ENCODE results near the gene BMPER. TPM values are rescaled to one million over a fixed set of nuclear protein-coding genes. Genes with fewer than 3 reads are reported as not detected.

The BMPER gene
- total and polyA plus RNA-seq, 2 donors (not counting 1 experiment from before 2014, with no cell fraction given), result 12.2 to 15.9 TPM

GRCh38 chr7:34162027-34162565, 256.8 kb downstream of the BMPER start:
- Histone ChIP-seq H4K20me1 (ENCODE audit: control insufficient read depth, extremely low read depth, insufficient read depth, low read length) (no peaks in the 10 kb centered on the region), H3K9me3 (ENCODE audit: control insufficient read depth, insufficient read depth, low read depth, low read length) (no peaks in the 10 kb centered on the region), H3K4me3 (replicated peaks in 1 of 4; ENCODE audit: control extremely low read depth in 1 of 4, insufficient read depth in 1 of 4, low read depth in 3 of 4, low read length in 4 of 4) (no peak overlapping the region), H3K27ac (ENCODE audit: insufficient read depth, low read length) (no peak overlapping the region), H2AFZ (ENCODE audit: low read length) (no peak overlapping the region), H3K9ac (ENCODE audit: insufficient read depth, low read length) (no peak overlapping the region), H3K4me2 (ENCODE audit: extremely low read depth, insufficient read depth, low read length) (no peak overlapping the region), H3K79me2 (ENCODE audit: control insufficient read depth, insufficient read depth, low read length) (no peaks in the 10 kb centered on the region), H3K4me1 (ENCODE audit: control insufficient read depth, extremely low read depth, insufficient read depth, low read length) (peaks cover 3% of the 10 kb centered on the region), H3K27me3 (ENCODE audit: control insufficient read depth, insufficient read depth, low read length) (no peaks in the 10 kb centered on the region), H3K36me3 (ENCODE audit: control insufficient read depth, insufficient read depth, low read length) (no peaks in the 10 kb centered on the region)
- DNase-seq (ENCODE audit: low read depth in 2 of 2), result peak in 1 of 2 donors; percentile 47
- TF ChIP-seq CTCF (conservative IDR thresholded peaks at IDR 0.05 in 1 of 2, IDR thresholded peaks at IDR 0.05 in 1 of 2; ENCODE audit: low read depth in 1 of 2, low read length in 2 of 2), result no peak

- Histone ChIP-seq H3K9me3 (ENCODE audit: control insufficient read depth, insufficient read depth, low read depth, low read length) (no peaks in the 10 kb centered on the region), H3K4me1 (ENCODE audit: control insufficient read depth, extremely low read depth, insufficient read depth, low read length) (peaks cover 3% of the 10 kb centered on the region), H4K20me1 (ENCODE audit: control insufficient read depth, extremely low read depth, insufficient read depth, low read length) (no peaks in the 10 kb centered on the region), H2AFZ (ENCODE audit: low read length) (no peak overlapping the region), H3K4me2 (ENCODE audit: extremely low read depth, insufficient read depth, low read length) (no peak overlapping the region), H3K27ac (ENCODE audit: insufficient read depth, low read length) (no peak overlapping the region), H3K4me3 (replicated peaks in 1 of 4; ENCODE audit: control extremely low read depth in 1 of 4, insufficient read depth in 1 of 4, low read depth in 3 of 4, low read length in 4 of 4) (no peak overlapping the region), H3K36me3 (ENCODE audit: control insufficient read depth, insufficient read depth, low read length) (no peaks in the 10 kb centered on the region), H3K79me2 (ENCODE audit: control insufficient read depth, insufficient read depth, low read length) (no peaks in the 10 kb centered on the region), H3K27me3 (ENCODE audit: control insufficient read depth, insufficient read depth, low read length) (no peaks in the 10 kb centered on the region), H3K9ac (ENCODE audit: insufficient read depth, low read length) (no peak overlapping the region)
- TF ChIP-seq CTCF (conservative IDR thresholded peaks at IDR 0.05 in 1 of 2, IDR thresholded peaks at IDR 0.05 in 1 of 2; ENCODE audit: low read depth in 1 of 2, low read length in 2 of 2), result no peak
- TF ChIP-seq EZH2 (IDR thresholded peaks at IDR 0.05; ENCODE audit: low read length, missing control alignments), result no peak
- no peak for DNase-seq (ENCODE audit: low read depth in 2 of 2)
Observed at GRCh38 chr7:34162677-34163076, 257.3 kb downstream of the BMPER start.

- Histone ChIP-seq H3K27me3 (ENCODE audit: control insufficient read depth, insufficient read depth, low read length) (no peaks in the 10 kb centered on the region), H3K36me3 (ENCODE audit: control insufficient read depth, insufficient read depth, low read length) (no peaks in the 10 kb centered on the region), H3K4me2 (ENCODE audit: extremely low read depth, insufficient read depth, low read length) (no peak overlapping the region), H2AFZ (ENCODE audit: low read length) (no peak overlapping the region), H3K4me1 (ENCODE audit: control insufficient read depth, extremely low read depth, insufficient read depth, low read length) (no peaks in the 10 kb centered on the region), H3K4me3 (replicated peaks in 1 of 4; ENCODE audit: control extremely low read depth in 1 of 4, insufficient read depth in 1 of 4, low read depth in 3 of 4, low read length in 4 of 4) (no peak overlapping the region), H3K79me2 (ENCODE audit: control insufficient read depth, insufficient read depth, low read length) (no peaks in the 10 kb centered on the region), H3K27ac (ENCODE audit: insufficient read depth, low read length) (no peak overlapping the region), H3K9ac (ENCODE audit: insufficient read depth, low read length) (no peak overlapping the region), H3K9me3 (ENCODE audit: control insufficient read depth, insufficient read depth, low read depth, low read length) (no peaks in the 10 kb centered on the region), H4K20me1 (ENCODE audit: control insufficient read depth, extremely low read depth, insufficient read depth, low read length) (no peaks in the 10 kb centered on the region)
- DNase-seq (ENCODE audit: low read depth in 2 of 2), result no peak
- no peak for TF ChIP-seq EZH2 (IDR thresholded peaks at IDR 0.05; ENCODE audit: low read length, missing control alignments)
- TF ChIP-seq CTCF (conservative IDR thresholded peaks at IDR 0.05 in 1 of 2, IDR thresholded peaks at IDR 0.05 in 1 of 2; ENCODE audit: low read depth in 1 of 2, low read length in 2 of 2), result no peak
Observed at GRCh38 chr7:34163956-34164355, 258.6 kb downstream of the BMPER start.
